Measurements from ENCODE around the gene CENPO. TPM values are rescaled to one million over a fixed set of nuclear protein-coding genes. Genes with fewer than 3 reads are reported as not detected.

The CENPO gene
- total RNA-seq, 1 donor, result 2.2 TPM

- Histone ChIP-seq H3K4me1 (ENCODE audit: insufficient read depth, low read length) (no peaks in the 10 kb centered on the region), H3K27me3 (ENCODE audit: insufficient read depth, low read length) (no peaks in the 10 kb centered on the region), H3K9me3 (ENCODE audit: low read depth, low read length) (no peaks in the 10 kb centered on the region), H3K4me3 (ENCODE audit: low read length) (no peak overlapping the region)
Observed at GRCh38 chr2:24809316-24810007, 16.2 kb downstream of the CENPO start.

DNA sequence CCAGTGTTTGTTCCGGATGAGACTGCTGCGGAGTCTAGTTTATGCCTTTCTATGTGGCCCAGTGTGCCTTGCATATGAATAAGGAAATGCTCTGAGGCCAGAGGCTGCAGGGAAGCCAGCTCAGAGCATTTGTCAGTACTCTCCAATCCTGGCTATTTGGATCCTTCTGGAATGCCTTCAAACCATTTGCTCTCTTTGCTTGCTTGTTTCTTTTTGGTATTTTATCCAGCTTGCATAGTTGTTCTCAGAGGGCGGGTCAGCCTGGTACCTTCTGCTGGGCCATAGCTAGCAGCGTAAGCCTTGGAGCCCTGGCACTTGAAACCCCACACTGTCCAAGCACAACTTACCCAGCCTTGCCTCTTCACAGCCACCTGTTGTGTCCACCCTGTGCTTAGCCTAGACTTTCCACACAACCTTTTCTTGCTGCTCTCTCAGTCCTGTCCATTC, 20.5 kb downstream of the CENPO start:
- Histone ChIP-seq H3K9me3 (ENCODE audit: low read depth, low read length) (no peaks in the 10 kb centered on the region), H3K4me3 (ENCODE audit: low read length) (no peak overlapping the region), H3K4me1 (ENCODE audit: insufficient read depth, low read length) (peaks cover 4% of the 10 kb centered on the region), H3K27me3 (ENCODE audit: insufficient read depth, low read length) (no peaks in the 10 kb centered on the region)

DNA sequence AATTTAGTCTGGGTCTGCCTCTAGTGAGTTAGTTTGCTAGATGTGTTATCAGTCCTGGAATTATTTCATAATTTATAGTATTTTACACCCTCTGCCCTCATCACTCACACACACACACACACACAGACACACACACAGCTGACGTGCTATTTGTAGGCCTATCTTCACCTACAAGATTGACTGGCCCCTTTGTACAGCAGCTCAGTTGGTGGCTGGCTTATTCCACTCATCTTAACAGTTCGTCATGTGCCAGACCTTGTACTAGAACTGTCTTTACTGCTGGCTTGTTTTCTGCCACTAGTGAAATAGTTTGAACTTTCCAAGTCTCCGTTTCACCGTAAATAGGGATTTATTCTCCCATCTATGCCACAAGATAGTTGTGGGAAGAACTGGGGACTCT, 21.3 kb downstream of the CENPO start:
- Histone ChIP-seq H3K9me3 (ENCODE audit: low read depth, low read length) (no peaks in the 10 kb centered on the region), H3K4me1 (ENCODE audit: insufficient read depth, low read length) (peaks cover 6% of the 10 kb centered on the region), H3K27me3 (ENCODE audit: insufficient read depth, low read length) (no peaks in the 10 kb centered on the region), H3K4me3 (ENCODE audit: low read length) (no peak overlapping the region)

- peaks cover 6% of the 10 kb centered on the region for H3K4me1 ChIP-seq (ENCODE audit: insufficient read depth, low read length)
- no peaks in the 10 kb centered on the region for H3K27me3 ChIP-seq (ENCODE audit: insufficient read depth, low read length)
- no peaks in the 10 kb centered on the region for H3K9me3 ChIP-seq (ENCODE audit: low read depth, low read length)
- H3K4me3 ChIP-seq (ENCODE audit: low read length), result no peak overlapping the region
Observed at GRCh38 chr2:24815171-24815570, 21.9 kb downstream of the CENPO start.

DNA sequence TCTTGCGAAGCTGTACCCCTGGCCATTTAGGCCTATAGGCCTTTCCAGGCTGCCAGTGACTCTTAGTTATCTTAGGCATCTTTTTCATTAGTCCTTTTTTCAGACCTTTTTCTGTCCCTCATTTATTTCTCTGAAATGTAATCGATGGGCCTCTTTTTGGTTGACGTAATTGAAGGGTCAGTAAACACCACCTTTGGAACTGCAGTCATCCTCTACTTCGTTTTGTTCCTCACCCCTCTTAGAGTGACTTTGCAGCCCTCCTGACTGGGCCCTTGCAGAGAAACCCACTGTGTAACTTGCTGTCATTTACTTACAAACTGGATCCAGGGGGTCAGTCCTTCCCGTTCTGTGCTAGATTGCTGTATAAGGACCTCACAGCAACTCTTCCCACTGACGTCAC, 23.2 kb downstream of the CENPO start:
- H3K4me3 ChIP-seq (ENCODE audit: low read length), result no peak overlapping the region
- H3K27me3 ChIP-seq (ENCODE audit: insufficient read depth, low read length), result no peaks in the 10 kb centered on the region
- H3K4me1 ChIP-seq (ENCODE audit: insufficient read depth, low read length), result peaks cover 6% of the 10 kb centered on the region
- no peaks in the 10 kb centered on the region for H3K9me3 ChIP-seq (ENCODE audit: low read depth, low read length)

- Histone ChIP-seq H3K9me3 (ENCODE audit: low read depth, low read length) (no peaks in the 10 kb centered on the region), H3K4me1 (ENCODE audit: insufficient read depth, low read length) (peaks cover 6% of the 10 kb centered on the region), H3K4me3 (ENCODE audit: low read length) (no peak overlapping the region), H3K27me3 (ENCODE audit: insufficient read depth, low read length) (no peaks in the 10 kb centered on the region)
Observed at GRCh38 chr2:24816884-24817283, 23.7 kb downstream of the CENPO start.

GRCh38 chr2:24818721-24819167, 25.5 kb downstream of the CENPO start:
- no peaks in the 10 kb centered on the region for H3K27me3 ChIP-seq (ENCODE audit: insufficient read depth, low read length)
- H3K4me1 ChIP-seq (ENCODE audit: insufficient read depth, low read length), result peaks cover 6% of the 10 kb centered on the region
- no peak overlapping the region for H3K4me3 ChIP-seq (ENCODE audit: low read length)
- no peaks in the 10 kb centered on the region for H3K9me3 ChIP-seq (ENCODE audit: low read depth, low read length)

DNA sequence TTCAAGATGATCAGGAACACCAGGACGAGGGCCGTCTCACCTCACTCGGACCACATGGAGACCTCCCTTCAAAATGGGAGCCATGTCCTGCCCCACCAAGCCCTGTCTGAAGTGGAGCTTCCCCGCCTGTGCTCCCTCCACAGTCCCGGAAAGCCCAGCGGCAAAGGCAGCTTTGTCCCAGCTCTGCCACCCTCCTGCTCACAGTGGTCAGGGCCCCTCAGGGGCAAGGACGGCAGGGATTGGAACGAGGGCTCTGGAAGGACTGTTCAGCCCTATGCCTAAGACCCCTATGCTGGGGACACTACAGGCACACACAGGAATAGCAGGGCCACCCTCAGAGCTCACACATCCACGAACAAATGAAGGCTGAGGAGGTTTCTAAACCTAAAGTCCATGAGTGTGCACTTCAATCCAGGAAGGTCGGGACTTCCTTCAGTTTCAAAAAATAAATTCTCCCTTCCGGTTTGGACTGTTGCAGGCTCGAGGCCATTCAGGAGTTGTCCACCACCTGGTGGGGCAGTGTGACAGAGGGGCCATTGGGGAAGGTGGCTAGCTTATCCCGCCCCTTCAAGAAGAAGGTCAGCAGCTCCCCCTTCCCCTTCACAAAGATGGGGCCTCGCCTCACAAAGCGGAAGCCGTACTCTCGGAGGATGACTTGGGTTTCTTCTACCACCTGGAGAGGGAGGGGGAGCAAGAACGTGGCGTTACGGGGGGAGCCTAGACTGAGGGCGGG, 26.4 kb downstream of the CENPO start:
- Histone ChIP-seq H3K4me1 (ENCODE audit: insufficient read depth, low read length) (peaks cover 6% of the 10 kb centered on the region), H3K9me3 (ENCODE audit: low read depth, low read length) (no peaks in the 10 kb centered on the region), H3K4me3 (ENCODE audit: low read length) (no peak overlapping the region), H3K27me3 (ENCODE audit: insufficient read depth, low read length) (no peaks in the 10 kb centered on the region)

DNA sequence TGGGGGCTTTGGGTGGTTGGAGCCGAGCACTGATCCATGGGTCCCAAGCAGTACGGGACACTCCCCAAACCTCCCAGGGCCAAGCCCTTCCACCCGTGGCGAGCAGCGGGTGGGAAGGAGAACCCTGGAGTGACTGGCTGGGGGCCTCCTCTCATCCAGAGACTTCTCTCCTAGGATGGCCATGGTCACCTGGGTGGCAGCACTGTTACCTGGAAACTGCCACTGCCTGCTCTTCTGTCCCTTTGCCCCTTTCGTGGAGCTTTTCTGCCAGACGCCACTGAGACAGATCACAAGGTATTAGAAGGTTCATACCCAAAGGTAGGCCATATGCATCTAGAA, 26.9 kb downstream of the CENPO start:
- H3K27me3 ChIP-seq (ENCODE audit: insufficient read depth, low read length), result no peaks in the 10 kb centered on the region
- peaks cover 6% of the 10 kb centered on the region for H3K4me1 ChIP-seq (ENCODE audit: insufficient read depth, low read length)
- no peak overlapping the region for H3K4me3 ChIP-seq (ENCODE audit: low read length)
- no peaks in the 10 kb centered on the region for H3K9me3 ChIP-seq (ENCODE audit: low read depth, low read length)

- no peaks in the 10 kb centered on the region for H3K27me3 ChIP-seq (ENCODE audit: insufficient read depth, low read length)
- no peaks in the 10 kb centered on the region for H3K9me3 ChIP-seq (ENCODE audit: low read depth, low read length)
- no peak overlapping the region for H3K4me3 ChIP-seq (ENCODE audit: low read length)
- peaks cover 6% of the 10 kb centered on the region for H3K4me1 ChIP-seq (ENCODE audit: insufficient read depth, low read length)
Observed at GRCh38 chr2:24820598-24821432, 27.6 kb downstream of the CENPO start.

DNA sequence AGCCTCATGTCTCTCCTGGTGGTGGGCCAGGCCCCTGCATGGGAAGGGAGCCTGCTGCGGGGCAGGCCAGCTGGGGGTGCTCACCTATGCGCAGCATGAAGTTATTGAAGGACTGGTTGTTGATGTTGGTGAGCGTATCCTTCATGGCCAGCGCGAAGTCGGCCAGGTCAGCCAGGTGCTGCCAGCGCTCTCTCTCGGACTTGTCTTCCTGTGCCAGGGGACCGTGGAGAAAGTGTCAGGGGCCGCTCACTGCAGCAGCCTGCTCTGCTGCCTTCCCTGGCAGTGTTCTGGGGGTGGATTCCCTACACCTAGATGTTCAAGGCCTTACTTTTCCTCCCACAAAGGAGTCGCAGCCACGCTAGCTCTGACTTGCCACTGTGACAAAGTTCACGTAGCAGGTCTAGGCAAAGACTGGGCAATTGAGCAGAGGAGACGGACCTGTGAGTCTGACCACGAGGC, 28.2 kb downstream of the CENPO start:
- Histone ChIP-seq H3K27me3 (ENCODE audit: insufficient read depth, low read length) (no peaks in the 10 kb centered on the region), H3K4me1 (ENCODE audit: insufficient read depth, low read length) (peaks cover 6% of the 10 kb centered on the region), H3K9me3 (ENCODE audit: low read depth, low read length) (no peaks in the 10 kb centered on the region), H3K4me3 (ENCODE audit: low read length) (no peak overlapping the region)

- H3K27me3 ChIP-seq (ENCODE audit: insufficient read depth, low read length), result no peaks in the 10 kb centered on the region
- H3K4me3 ChIP-seq (ENCODE audit: low read length), result no peak overlapping the region
- H3K9me3 ChIP-seq (ENCODE audit: low read depth, low read length), result no peaks in the 10 kb centered on the region
- H3K4me1 ChIP-seq (ENCODE audit: insufficient read depth, low read length), result peaks cover 6% of the 10 kb centered on the region
Observed at GRCh38 chr2:24822049-24822706, 29.0 kb downstream of the CENPO start.

DNA sequence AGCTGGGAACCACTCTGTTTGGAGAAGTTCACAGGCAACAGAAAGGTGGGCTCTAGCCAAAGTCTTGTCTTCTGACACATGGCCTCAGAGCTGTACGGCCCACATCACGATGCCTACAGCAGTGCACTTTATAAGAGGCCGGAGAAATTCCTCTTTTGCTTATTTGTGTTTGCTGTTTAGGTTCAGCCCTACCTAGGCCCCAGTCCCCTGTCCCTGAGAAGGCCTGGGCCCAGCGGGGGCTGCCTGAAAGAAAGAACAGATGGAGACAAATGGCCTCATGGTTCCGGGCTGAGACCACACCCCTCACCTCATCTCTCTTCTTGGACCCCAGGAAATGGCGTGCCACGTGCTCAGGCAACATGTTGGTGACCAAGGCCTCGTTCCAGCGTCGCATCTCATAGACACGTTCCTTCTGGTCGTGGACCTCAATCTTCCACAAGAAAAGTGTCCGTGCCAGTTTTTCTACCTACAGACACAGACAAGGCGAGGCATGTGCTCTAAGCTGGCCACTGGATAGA, 30.9 kb downstream of the CENPO start:
- H3K27me3 ChIP-seq (ENCODE audit: insufficient read depth, low read length), result no peaks in the 10 kb centered on the region
- H3K4me1 ChIP-seq (ENCODE audit: insufficient read depth, low read length), result no peaks in the 10 kb centered on the region
- H3K9me3 ChIP-seq (ENCODE audit: low read depth, low read length), result no peaks in the 10 kb centered on the region
- no peak overlapping the region for H3K4me3 ChIP-seq (ENCODE audit: low read length)

DNA sequence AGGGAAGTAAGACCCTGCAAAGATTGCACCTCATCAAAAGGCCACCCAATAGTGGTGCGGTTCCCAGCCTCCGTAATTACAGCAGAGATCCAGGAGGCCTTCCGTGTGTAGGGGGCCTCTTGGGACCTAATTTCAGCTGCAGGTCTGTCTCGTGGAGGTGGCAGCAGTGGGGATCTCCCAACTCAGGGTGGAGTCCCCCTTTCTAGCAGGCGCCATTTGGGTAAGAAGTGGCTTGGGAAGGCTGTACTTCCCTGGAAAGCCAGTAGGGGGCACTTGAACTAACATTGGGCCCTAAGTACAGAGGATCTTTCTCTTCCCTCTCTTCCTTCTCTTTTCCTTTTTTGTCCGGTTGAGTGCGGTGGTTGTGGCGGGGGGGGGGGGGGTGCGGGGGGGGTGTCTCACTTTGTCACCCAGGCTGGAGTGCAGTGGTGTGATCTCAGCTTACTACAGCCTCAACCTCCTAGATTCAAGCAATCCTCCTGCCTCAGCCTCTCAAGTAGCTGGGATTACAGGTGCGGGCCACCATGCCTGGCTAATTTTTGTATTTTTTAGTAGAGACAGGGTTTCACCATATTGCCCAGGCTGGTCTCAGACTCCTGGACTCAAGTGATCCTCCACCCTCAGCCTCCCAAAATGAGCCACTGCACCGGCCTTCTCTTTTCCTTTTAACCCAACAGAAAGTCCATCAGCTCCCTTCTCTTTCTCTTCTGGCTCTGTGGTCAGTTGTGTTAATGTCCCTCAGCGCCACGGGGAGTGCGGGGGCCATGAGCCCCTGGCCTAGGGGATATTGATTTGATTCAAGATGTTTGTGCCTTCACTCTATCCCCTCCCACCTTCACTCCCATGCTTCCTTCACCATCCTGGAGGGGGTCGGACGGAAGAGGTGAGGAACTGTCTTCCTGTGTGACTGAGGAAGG, 32.0 kb downstream of the CENPO start:
- Histone ChIP-seq H3K27me3 (ENCODE audit: insufficient read depth, low read length) (no peaks in the 10 kb centered on the region), H3K4me3 (ENCODE audit: low read length) (no peak overlapping the region), H3K9me3 (ENCODE audit: low read depth, low read length) (no peaks in the 10 kb centered on the region), H3K4me1 (ENCODE audit: insufficient read depth, low read length) (no peaks in the 10 kb centered on the region)
